SK-N-SH (cell line): Measurements from ENCODE around the gene OR6C74. TPM values are rescaled to one million over a fixed set of nuclear protein-coding genes. Genes with fewer than 3 reads are reported as not detected.

Experiments used
- CTCF ChIA-PET: fragments of 300-600, 350-600 bp; formaldehyde crosslinking; extraction: SDS; loops from one replicate; lab custom pipeline; 2021; lab: Yijun Ruan, JAX
- POLR2A ChIA-PET: fragments of 350-600 bp; sonication (Branson Sonifier 250); formaldehyde crosslinking; extraction: SDS; loops from one replicate; lab custom pipeline; 2020; ENCODE audit warnings: antibody characterized with exemption, inconsistent platforms; lab: Yijun Ruan, JAX
- DNase-seq: peaks from one replicate; pipeline ENCODE4 v3.0.0; 2012
- H2AFZ ChIP-seq: fragments of 200-600 bp; sonication (generic); 2 replicates; pipeline ENCODE4 v1.8.1; 2016; ENCODE audit warnings: antibody characterized with exemption, mild to moderate bottlenecking, low read depth
- H3F3A ChIP-seq: fragments of 200-600 bp; sonication (generic); replicated peaks from 2 replicates; pipeline ENCODE3; 2016; ENCODE audit warnings: antibody characterized with exemption, mild to moderate bottlenecking; ENCODE audit not compliant: insufficient read depth
- H3K27ac ChIP-seq, 2 experiments: fragments of 200-500 bp in 1 of 2; fragments of 200-600 bp in 1 of 2; sonication (Bioruptor generic) in 1 of 2; sonication (generic), shearing (Covaris generic) in 1 of 2; 2 replicates each; pipeline versions ENCODE4 v1.5.1 to v1.6.1; 2014 to 2016; ENCODE audit warnings: low read depth in 2 of 2, inconsistent platforms in 1 of 2, low read length in 1 of 2, mild to moderate bottlenecking in 1 of 2, mixed read lengths in 1 of 2
- H3K27me3 ChIP-seq: fragments of 200-600 bp; sonication (generic), shearing (Covaris generic); 2 replicates; pipeline ENCODE4 v1.6.1; 2016; ENCODE audit warnings: mixed run types; ENCODE audit not compliant: insufficient read depth
- H3K36me3 ChIP-seq, 2 experiments: fragments of 200-500 bp in 1 of 2; fragments of 200-600 bp in 1 of 2; sonication (Bioruptor generic) in 1 of 2; sonication (generic) in 1 of 2; replicated peaks in 1 of 2; 2 replicates each; pipeline versions ENCODE3 to v1.5.1; 2014 to 2016; ENCODE audit warnings: low read length in 1 of 2, mild to moderate bottlenecking in 1 of 2; ENCODE audit not compliant: insufficient read depth in 2 of 2, control insufficient read depth in 1 of 2
- H3K4me1 ChIP-seq, 2 experiments: fragments of 200-500 bp in 1 of 2; fragments of 200-600 bp in 1 of 2; sonication (Bioruptor generic) in 1 of 2; sonication (generic), shearing (Covaris generic) in 1 of 2; 2 replicates each; pipeline versions ENCODE4 v1.5.1 to v1.6.1; 2014 to 2016; ENCODE audit warnings: low read depth in 1 of 2, low read length in 1 of 2, mixed run types in 1 of 2; ENCODE audit not compliant: insufficient read depth in 2 of 2, control insufficient read depth in 1 of 2
- H3K4me2 ChIP-seq: fragments of 200-600 bp; sonication (generic), shearing (Covaris generic); 2 replicates; pipeline ENCODE4 v1.6.1; 2017; ENCODE audit warnings: mixed run types
- H3K4me3 ChIP-seq, 2 experiments: fragments of 200-500 bp in 1 of 2; fragments of 200-600 bp in 1 of 2; sonication (Bioruptor generic) in 1 of 2; sonication (generic), shearing (Covaris generic) in 1 of 2; 2 replicates each; pipeline versions ENCODE4 v1.5.1 to v1.8.1; 2014 to 2016; ENCODE audit warnings: low read depth in 2 of 2, inconsistent platforms in 1 of 2, low read length in 1 of 2, mild to moderate bottlenecking in 1 of 2, mixed read lengths in 1 of 2, moderate library complexity in 1 of 2
- H3K79me2 ChIP-seq: fragments of 200-600 bp; sonication (generic); 2 replicates; pipeline ENCODE4 v1.8.1; 2017; ENCODE audit warnings: mild to moderate bottlenecking; ENCODE audit not compliant: insufficient read depth
- H3K9ac ChIP-seq: fragments of 200-600 bp; sonication (generic); 2 replicates; pipeline ENCODE4 v1.6.1; 2017; ENCODE audit warnings: mixed run types
- H3K9me2 ChIP-seq: fragments of 200-600 bp; sonication (generic); 2 replicates; pipeline ENCODE4 v1.6.1; 2017; ENCODE audit warnings: mixed run types
- H3K9me3 ChIP-seq: fragments of 200-600 bp; sonication (generic); 2 replicates; pipeline ENCODE4 v1.6.1; 2017; ENCODE audit warnings: mixed run types, mild to moderate bottlenecking, moderate library complexity
- H4K20me1 ChIP-seq: fragments of 200-600 bp; sonication (generic); 2 replicates; pipeline ENCODE4 v1.6.1; 2017; ENCODE audit warnings: mild to moderate bottlenecking, mixed run types; ENCODE audit not compliant: insufficient read depth
- ELF1 ChIP-seq: IDR thresholded peaks from 2 replicates; pipeline ENCODE4 v1.4.0; 2012
- EZH2phosphoT487 ChIP-seq: fragments of 200-600 bp; sonication (generic); IDR thresholded peaks from 2 replicates; pipeline ENCODE4 v1.6.1; 2017; ENCODE audit warnings: low read depth, mixed run types, mild to moderate bottlenecking, antibody characterized with exemption, moderate library complexity, borderline replicate concordance
- FOSL2 ChIP-seq: IDR thresholded peaks from 2 replicates; pipeline ENCODE4 v1.4.0; 2012; ENCODE audit warnings: low read depth, mild to moderate bottlenecking, moderate library complexity, borderline replicate concordance
- FOXJ3 ChIP-seq: sonication (generic); formaldehyde crosslinking; IDR thresholded peaks from 2 replicates; pipeline ENCODE4 v1.5.1; 2020; ENCODE audit warnings: mild to moderate bottlenecking, missing genetic modification reagents
- FOXM1 ChIP-seq: IDR thresholded peaks from 2 replicates; pipeline ENCODE4 v1.4.0; 2012; ENCODE audit warnings: low read depth, mild to moderate bottlenecking
- GABPA ChIP-seq: IDR thresholded peaks from 2 replicates; pipeline ENCODE4 v1.4.0; 2012; ENCODE audit warnings: low read depth, mild to moderate bottlenecking
- GATA2 ChIP-seq: sonication (generic); formaldehyde crosslinking; IDR thresholded peaks from 2 replicates; pipeline ENCODE4 v1.5.0; 2020; ENCODE audit warnings: mild to moderate bottlenecking, missing genetic modification reagents
- MXI1 ChIP-seq: IDR thresholded peaks from 2 replicates; pipeline ENCODE4 v1.6.1; 2012; ENCODE audit warnings: mild to moderate bottlenecking, low read depth, low read length, improper control_type of control experiment
- NRF1 ChIP-seq: IDR thresholded peaks from 2 replicates; pipeline ENCODE4 v1.6.1; 2012; ENCODE audit warnings: low read depth, mild to moderate bottlenecking, low read length
- POLR2AphosphoS5 ChIP-seq: IDR thresholded peaks from 2 replicates; pipeline ENCODE4 v1.6.1; 2012; ENCODE audit warnings: low read depth, low read length
- RAD21 ChIP-seq: IDR thresholded peaks from 2 replicates; pipeline ENCODE4 v1.6.1; 2012; ENCODE audit warnings: mild to moderate bottlenecking, low read length
- RCOR1 ChIP-seq: fragments of 150-350 bp; IDR thresholded peaks from 2 replicates; pipeline ENCODE4 v1.6.1; 2017; ENCODE audit warnings: antibody characterized with exemption, low read length
- RFX5 ChIP-seq: IDR thresholded peaks from 2 replicates; pipeline ENCODE4 v1.6.1; 2012; ENCODE audit warnings: mild to moderate bottlenecking, improper control_type of control experiment, low read length
- RXRA ChIP-seq: IDR thresholded peaks from 2 replicates; pipeline ENCODE4 v1.4.0; 2012; ENCODE audit warnings: low read depth, mild to moderate bottlenecking, borderline replicate concordance
- SIN3A ChIP-seq: IDR thresholded peaks from 2 replicates; pipeline ENCODE4 v1.6.1; 2012; ENCODE audit warnings: low read depth, mild to moderate bottlenecking, low read length, moderate library complexity, borderline replicate concordance
- SMC3 ChIP-seq: IDR thresholded peaks from 2 replicates; pipeline ENCODE4 v1.6.1; 2012; ENCODE audit warnings: low read depth, low read length, improper control_type of control experiment
- TAF1 ChIP-seq: IDR thresholded peaks from 2 replicates; pipeline ENCODE4 v1.6.1; 2012; ENCODE audit warnings: low read depth, mild to moderate bottlenecking, low read length, moderate library complexity, borderline replicate concordance
- TCF12 ChIP-seq: IDR thresholded peaks from 2 replicates; pipeline ENCODE4 v1.4.0; 2012
- TEAD4 ChIP-seq: IDR thresholded peaks from 2 replicates; pipeline ENCODE4 v1.4.0; 2012; ENCODE audit warnings: mild to moderate bottlenecking, borderline replicate concordance; ENCODE audit not compliant: insufficient read depth
- WGBS: methylation state at CpG from one replicate; pipeline ENCODE4 v1.1.6; 2017; ENCODE audit warnings: low lambda C conversion rate; 5-methylcytosine and 5-hydroxymethylcytosine counted together
- polyA plus RNA-seq, 3 experiments: library from polyadenylated mRNA; depleted of rRNA; stranded (reverse); fragments of >200 nt; gene quantifications; 2 replicates each; pipeline ENCODE4 v1.2.3, GENCODE V29; 2012
- TF ChIP-seq, protein P1 (sequence below): fragments of 150-350 bp; IDR thresholded peaks from 2 replicates; pipeline ENCODE4 v1.6.1; 2016; ENCODE audit warnings: mild to moderate bottlenecking, low read depth, low read length
- TF ChIP-seq, protein P2 (sequence below): IDR thresholded peaks from 2 replicates; pipeline ENCODE4 v1.6.1; 2012; ENCODE audit warnings: mild to moderate bottlenecking, low read depth, low read length, moderate library complexity
- TF ChIP-seq, protein P3 (sequence below): fragments of 200-600 bp; sonication (generic); IDR thresholded peaks from 2 replicates; pipeline ENCODE4 v1.6.1; 2017; ENCODE audit warnings: antibody characterized with exemption, mild to moderate bottlenecking, moderate library complexity
- TF ChIP-seq, protein P4 (sequence below): IDR thresholded peaks from 2 replicates; pipeline ENCODE4 v1.4.0; 2012; ENCODE audit warnings: low read depth

Gene OR6C74
- polyA plus RNA-seq, 1 of the 3 experiments (the other 2 are of a cell fraction) = not detected

DNA sequence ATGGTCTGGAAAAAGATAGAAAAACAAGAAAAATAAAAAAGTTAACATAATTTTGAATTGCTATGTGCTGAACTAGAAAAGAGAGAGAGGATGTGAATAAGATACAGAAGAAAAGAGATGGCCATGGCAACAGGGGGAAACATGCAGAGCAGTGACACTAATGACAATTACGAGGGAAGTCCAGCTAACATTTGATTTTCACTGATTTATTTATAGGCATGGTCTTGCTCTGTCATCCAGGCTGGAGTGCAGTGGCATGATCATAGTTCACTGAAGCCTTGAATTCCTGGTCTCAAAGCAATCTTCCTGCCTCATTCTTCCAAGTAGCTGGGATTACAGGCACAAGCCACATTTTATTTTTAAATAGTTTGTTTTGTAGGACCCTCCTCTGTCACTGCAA lies 1.8 kb downstream of the OR6C74 start:
- CTCF ChIA-PET = no interaction called here
- Histone ChIP-seq H3K9ac (no peak overlapping the region), H3K4me2 (no peak overlapping the region), H3F3A (no peaks in the 10 kb centered on the region), H3K4me3 (no peak overlapping the region)
- TF ChIP-seq FOXJ3 = no peak
- TF ChIP-seq, protein P1, sequence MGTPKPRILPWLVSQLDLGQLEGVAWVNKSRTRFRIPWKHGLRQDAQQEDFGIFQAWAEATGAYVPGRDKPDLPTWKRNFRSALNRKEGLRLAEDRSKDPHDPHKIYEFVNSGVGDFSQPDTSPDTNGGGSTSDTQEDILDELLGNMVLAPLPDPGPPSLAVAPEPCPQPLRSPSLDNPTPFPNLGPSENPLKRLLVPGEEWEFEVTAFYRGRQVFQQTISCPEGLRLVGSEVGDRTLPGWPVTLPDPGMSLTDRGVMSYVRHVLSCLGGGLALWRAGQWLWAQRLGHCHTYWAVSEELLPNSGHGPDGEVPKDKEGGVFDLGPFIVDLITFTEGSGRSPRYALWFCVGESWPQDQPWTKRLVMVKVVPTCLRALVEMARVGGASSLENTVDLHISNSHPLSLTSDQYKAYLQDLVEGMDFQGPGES = no peak
- TF ChIP-seq, protein P2, sequence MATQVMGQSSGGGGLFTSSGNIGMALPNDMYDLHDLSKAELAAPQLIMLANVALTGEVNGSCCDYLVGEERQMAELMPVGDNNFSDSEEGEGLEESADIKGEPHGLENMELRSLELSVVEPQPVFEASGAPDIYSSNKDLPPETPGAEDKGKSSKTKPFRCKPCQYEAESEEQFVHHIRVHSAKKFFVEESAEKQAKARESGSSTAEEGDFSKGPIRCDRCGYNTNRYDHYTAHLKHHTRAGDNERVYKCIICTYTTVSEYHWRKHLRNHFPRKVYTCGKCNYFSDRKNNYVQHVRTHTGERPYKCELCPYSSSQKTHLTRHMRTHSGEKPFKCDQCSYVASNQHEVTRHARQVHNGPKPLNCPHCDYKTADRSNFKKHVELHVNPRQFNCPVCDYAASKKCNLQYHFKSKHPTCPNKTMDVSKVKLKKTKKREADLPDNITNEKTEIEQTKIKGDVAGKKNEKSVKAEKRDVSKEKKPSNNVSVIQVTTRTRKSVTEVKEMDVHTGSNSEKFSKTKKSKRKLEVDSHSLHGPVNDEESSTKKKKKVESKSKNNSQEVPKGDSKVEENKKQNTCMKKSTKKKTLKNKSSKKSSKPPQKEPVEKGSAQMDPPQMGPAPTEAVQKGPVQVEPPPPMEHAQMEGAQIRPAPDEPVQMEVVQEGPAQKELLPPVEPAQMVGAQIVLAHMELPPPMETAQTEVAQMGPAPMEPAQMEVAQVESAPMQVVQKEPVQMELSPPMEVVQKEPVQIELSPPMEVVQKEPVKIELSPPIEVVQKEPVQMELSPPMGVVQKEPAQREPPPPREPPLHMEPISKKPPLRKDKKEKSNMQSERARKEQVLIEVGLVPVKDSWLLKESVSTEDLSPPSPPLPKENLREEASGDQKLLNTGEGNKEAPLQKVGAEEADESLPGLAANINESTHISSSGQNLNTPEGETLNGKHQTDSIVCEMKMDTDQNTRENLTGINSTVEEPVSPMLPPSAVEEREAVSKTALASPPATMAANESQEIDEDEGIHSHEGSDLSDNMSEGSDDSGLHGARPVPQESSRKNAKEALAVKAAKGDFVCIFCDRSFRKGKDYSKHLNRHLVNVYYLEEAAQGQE = no peak
- no peak for TF ChIP-seq TAF1
- no peak for TF ChIP-seq GABPA
- TF ChIP-seq EZH2phosphoT487 = no peak
- no peak for TF ChIP-seq POLR2AphosphoS5
- no peak for TF ChIP-seq RCOR1
- no peak for TF ChIP-seq NRF1
- TF ChIP-seq, all 33 proteins: peak for 0
- DNase-seq = no peak
- H3K27ac ChIP-seq = no peak overlapping the region
- no peak overlapping the region for H2AFZ ChIP-seq
- H4K20me1 ChIP-seq = no peaks in the 10 kb centered on the region
- POLR2A ChIA-PET = no interaction called here
- 0 out of 2 replicates have a peak, but pooled peaks cover 2% of the 10 kb centered on the region for H3K9me2 ChIP-seq
- no peaks in the 10 kb centered on the region for H3K36me3 ChIP-seq
- H3K9me3 ChIP-seq = no peaks in the 10 kb centered on the region
- no peaks in the 10 kb centered on the region for H3K79me2 ChIP-seq
- H3K4me1 ChIP-seq = no peaks in the 10 kb centered on the region
- WGBS = 0% methylated on average over 1 of the region's 1 CpG
- H3K27me3 ChIP-seq = no peaks in the 10 kb centered on the region; the same call in 1 of the 2 replicates

DNA sequence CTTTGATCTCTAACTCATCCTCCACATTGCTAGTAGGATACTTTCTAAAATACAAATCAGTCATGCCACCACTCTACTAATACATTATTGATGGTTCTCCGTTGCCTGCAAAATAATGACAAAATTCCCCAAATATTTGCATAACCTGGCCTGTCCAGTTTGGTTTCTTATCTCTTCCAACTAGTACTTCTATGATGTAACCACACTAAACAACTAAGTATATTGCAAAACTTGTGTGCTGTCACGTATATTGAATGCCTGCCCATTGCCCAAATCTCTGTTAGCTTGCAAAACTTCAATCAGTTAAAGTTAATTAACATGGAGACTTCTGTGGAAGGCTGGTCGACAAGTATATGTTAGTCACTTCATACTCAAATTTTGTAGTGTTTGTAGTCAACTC lies 6.5 kb downstream of the OR6C74 start:
- H3K9me3 ChIP-seq = no peaks in the 10 kb centered on the region
- H3K9me2 ChIP-seq = 0 out of 2 replicates have a peak, but pooled peaks cover 4% of the 10 kb centered on the region
- no peak overlapping the region for H3K4me3 ChIP-seq
- H3K36me3 ChIP-seq = no peaks in the 10 kb centered on the region
- no peaks in the 10 kb centered on the region for H3K4me1 ChIP-seq
- no peaks in the 10 kb centered on the region for H3K27me3 ChIP-seq
- WGBS = 0% methylated on average over 3 of the region's 3 CpGs
- CTCF ChIA-PET = no interaction called here
- H3F3A ChIP-seq = no peaks in the 10 kb centered on the region
- H2AFZ ChIP-seq = no peak overlapping the region
- DNase-seq = no peak
- no peak overlapping the region for H3K27ac ChIP-seq
- H3K79me2 ChIP-seq = no peaks in the 10 kb centered on the region
- H4K20me1 ChIP-seq = no peaks in the 10 kb centered on the region
- POLR2A ChIA-PET = no interaction called here
- TF ChIP-seq, protein P3, sequence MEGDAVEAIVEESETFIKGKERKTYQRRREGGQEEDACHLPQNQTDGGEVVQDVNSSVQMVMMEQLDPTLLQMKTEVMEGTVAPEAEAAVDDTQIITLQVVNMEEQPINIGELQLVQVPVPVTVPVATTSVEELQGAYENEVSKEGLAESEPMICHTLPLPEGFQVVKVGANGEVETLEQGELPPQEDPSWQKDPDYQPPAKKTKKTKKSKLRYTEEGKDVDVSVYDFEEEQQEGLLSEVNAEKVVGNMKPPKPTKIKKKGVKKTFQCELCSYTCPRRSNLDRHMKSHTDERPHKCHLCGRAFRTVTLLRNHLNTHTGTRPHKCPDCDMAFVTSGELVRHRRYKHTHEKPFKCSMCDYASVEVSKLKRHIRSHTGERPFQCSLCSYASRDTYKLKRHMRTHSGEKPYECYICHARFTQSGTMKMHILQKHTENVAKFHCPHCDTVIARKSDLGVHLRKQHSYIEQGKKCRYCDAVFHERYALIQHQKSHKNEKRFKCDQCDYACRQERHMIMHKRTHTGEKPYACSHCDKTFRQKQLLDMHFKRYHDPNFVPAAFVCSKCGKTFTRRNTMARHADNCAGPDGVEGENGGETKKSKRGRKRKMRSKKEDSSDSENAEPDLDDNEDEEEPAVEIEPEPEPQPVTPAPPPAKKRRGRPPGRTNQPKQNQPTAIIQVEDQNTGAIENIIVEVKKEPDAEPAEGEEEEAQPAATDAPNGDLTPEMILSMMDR = no peak
- no peak for TF ChIP-seq POLR2AphosphoS5
- TF ChIP-seq, protein P4, sequence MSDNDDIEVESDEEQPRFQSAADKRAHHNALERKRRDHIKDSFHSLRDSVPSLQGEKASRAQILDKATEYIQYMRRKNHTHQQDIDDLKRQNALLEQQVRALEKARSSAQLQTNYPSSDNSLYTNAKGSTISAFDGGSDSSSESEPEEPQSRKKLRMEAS = no peak
- no peak for TF ChIP-seq NRF1
- no peak for TF ChIP-seq RFX5
- no peak for TF ChIP-seq TEAD4
- TF ChIP-seq RAD21 = no peak
- no peak for TF ChIP-seq MXI1
- TF ChIP-seq GATA2 (CRISPR knock-in tag) = no peak
- no peak for TF ChIP-seq FOSL2
- no peak for TF ChIP-seq FOXM1
- no peak for TF ChIP-seq ELF1
- no peak for TF ChIP-seq SIN3A
- no peak for TF ChIP-seq TCF12
- no peak for TF ChIP-seq RXRA
- TF ChIP-seq SMC3 = no peak
- H3K4me2 ChIP-seq = no peak overlapping the region
- H3K9ac ChIP-seq = no peak overlapping the region
